Ascending aorta (tissue), 2 donors: ENCODE measurements around the gene NCBP2L. TPM values are rescaled to one million over a fixed set of nuclear protein-coding genes. Genes with fewer than 3 reads are reported as not detected.

Experiments
- DNase-seq, 2 donors: peaks; one replicate each; pipeline ENCODE4 v3.0.0-alpha.2; 2019; ENCODE audit warnings: low spot score in 2 of 2
- H3K27ac ChIP-seq, 2 donors: fragments of 200-600 bp; sonication (generic); one replicate each; pipeline ENCODE4 v1.5.1; 2016 to 2017; ENCODE audit warnings: mild to moderate bottlenecking in 1 of 2
- H3K27me3 ChIP-seq: fragments of 200-600 bp; sonication (generic); one replicate; pipeline ENCODE4 v1.5.1; 2017
- H3K36me3 ChIP-seq, 2 donors: fragments of 200-600 bp; sonication (generic); one replicate each; pipeline ENCODE4 v1.5.1; 2016
- H3K4me1 ChIP-seq, 2 donors: fragments of 200-600 bp; sonication (generic); one replicate each; pipeline ENCODE4 v1.5.1; 2016 to 2017; ENCODE audit warnings: mild to moderate bottlenecking in 1 of 2
- H3K4me3 ChIP-seq, 2 donors: fragments of 200-600 bp; sonication (generic); one replicate each; pipeline ENCODE4 v1.5.1; 2016 to 2017; ENCODE audit warnings: mild to moderate bottlenecking in 1 of 2
- H3K9me3 ChIP-seq, 2 donors: fragments of 200-600 bp; sonication (generic); one replicate each; pipeline ENCODE4 v1.5.1; 2016
- CTCF ChIP-seq, 3 experiments: fragments of 200-600 bp in 2 of 3; fragments of 450-650 bp in 1 of 3; sonication (generic) in 2 of 3; IDR thresholded peaks; one replicate each; pipeline ENCODE4 v1.5.1; 2016 to 2019; ENCODE audit warnings: antibody characterized with exemption in 3 of 3, mild to moderate bottlenecking in 1 of 3, moderate library complexity in 1 of 3
- intact Hi-C: fragments of 100-400 bp; cut with DNase I; formaldehyde crosslinking; loops from one replicate; pipeline ENCODE4 v1.15.1; 2023
- total RNA-seq: library from RNA; depleted of rRNA; stranded (reverse); fragments of >200 nt; gene quantifications from one replicate; pipeline ENCODE4 v1.1.0, GENCODE V29; 2016

The NCBP2L gene
- total RNA-seq, 1 donor from 2014 or later = not detected

- no peak for DNase-seq
These were observed 59.4 kb downstream of the NCBP2L start for GRCh38 chrX:107836958-107837357.

GRCh38 chrX:107840971-107841370 is 63.4 kb downstream of the NCBP2L start:
- Histone ChIP-seq H3K4me1 (no peaks in the 10 kb centered on the region), H3K9me3 (no peaks in the 10 kb centered on the region), H3K4me3 (no peak overlapping the region), H3K27ac (no peak overlapping the region), H3K36me3 (no peaks in the 10 kb centered on the region), H3K27me3 (no peaks in the 10 kb centered on the region)
- no peak for TF ChIP-seq CTCF (IDR thresholded peaks at IDR 0.05)
- intact Hi-C loops = no loop called here
- DNase-seq = no peak

More at GRCh38 chrX:107836958-107837357, 59.4 kb downstream of the NCBP2L start:
- Histone ChIP-seq H3K9me3 (no peaks in the 10 kb centered on the region), H3K4me3 (no peak overlapping the region), H3K27me3 (no peaks in the 10 kb centered on the region), H3K4me1 (no peaks in the 10 kb centered on the region), H3K27ac (no peak overlapping the region), H3K36me3 (no peaks in the 10 kb centered on the region)
- intact Hi-C loops = no loop called here
- TF ChIP-seq CTCF (IDR thresholded peaks at IDR 0.05) = no peak

- intact Hi-C loops = no loop called here
These were observed 65.3 kb downstream of the NCBP2L start for GRCh38 chrX:107842715-107843400.

More at GRCh38 chrX:107842715-107843400, 65.3 kb downstream of the NCBP2L start:
- DNase-seq = no peak
- Histone ChIP-seq H3K4me1 (no peaks in the 10 kb centered on the region), H3K27ac (no peak overlapping the region), H3K36me3 (no peaks in the 10 kb centered on the region), H3K4me3 (no peak overlapping the region), H3K27me3 (no peaks in the 10 kb centered on the region), H3K9me3 (no peaks in the 10 kb centered on the region)
- no peak for TF ChIP-seq CTCF (IDR thresholded peaks at IDR 0.05)

Other genes starting within 250 kb of the NCBP2L start
- 14.0 TPM for gene PRPS1, start 149.2 kb upstream of the NCBP2L start, total RNA-seq
- 630 TPM for gene TSC22D3, start 1.9 kb upstream of the NCBP2L start, total RNA-seq
- 37.1 TPM for gene MID2, start 48.1 kb downstream of the NCBP2L start, total RNA-seq
- gene TEX13B, start 204.6 kb downstream of the NCBP2L start, total RNA-seq = not detected